HG03060 (cell line): ENCODE measurements around the gene CCDC116.
"Not testable (repeated sequence)": the region's sequence is repeated elsewhere in the genome, so short reads cannot be mapped to it uniquely, and the experiment has no call there.

Source experiments
- ATAC-seq: cut with Tn5 transposase; IDR thresholded peaks from one replicate; pipeline ENCODE4 v1.9.1; 2021; ENCODE audit warnings: low read depth, moderate number of reproducible peaks; ENCODE audit not compliant: unreplicated experiment

CCDC116 gene

GRCh38 chr22:21605887-21606564, 26.5 kb upstream of the CCDC116 start:
- ATAC-seq = no peak

- no peak for ATAC-seq
Observed at GRCh38 chr22:21606775-21607174, 25.8 kb upstream of the CCDC116 start.

DNA sequence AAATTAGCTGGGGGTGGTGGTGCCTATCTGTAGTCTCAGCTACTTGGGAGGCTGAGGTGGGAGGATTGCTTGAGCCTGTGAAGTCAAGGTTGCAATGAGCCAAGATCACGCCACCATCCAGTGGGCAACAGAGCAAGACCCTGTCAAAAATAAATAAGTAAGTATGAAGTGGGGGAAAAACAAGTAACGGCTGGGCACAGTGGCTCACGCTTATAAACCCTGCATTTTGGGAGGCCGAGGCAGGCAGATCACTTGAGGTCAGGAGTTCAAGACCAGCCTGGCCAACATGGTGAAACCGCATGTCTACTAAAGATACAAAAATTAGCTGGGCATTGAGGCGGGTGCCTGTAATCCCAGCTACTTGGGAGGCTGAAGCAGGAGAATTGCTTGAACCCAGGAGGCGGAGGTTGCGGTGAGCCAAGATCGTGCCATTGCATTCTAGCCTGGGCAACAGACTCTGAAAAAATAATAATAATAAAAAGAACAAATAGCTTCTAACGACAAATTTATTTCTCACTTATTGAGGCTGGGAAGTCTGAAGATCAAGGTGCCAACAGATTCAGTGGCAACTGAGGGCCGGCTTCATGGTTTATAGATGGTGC, 22.9 kb upstream of the CCDC116 start:
- ATAC-seq = not testable (repeated sequence)

DNA sequence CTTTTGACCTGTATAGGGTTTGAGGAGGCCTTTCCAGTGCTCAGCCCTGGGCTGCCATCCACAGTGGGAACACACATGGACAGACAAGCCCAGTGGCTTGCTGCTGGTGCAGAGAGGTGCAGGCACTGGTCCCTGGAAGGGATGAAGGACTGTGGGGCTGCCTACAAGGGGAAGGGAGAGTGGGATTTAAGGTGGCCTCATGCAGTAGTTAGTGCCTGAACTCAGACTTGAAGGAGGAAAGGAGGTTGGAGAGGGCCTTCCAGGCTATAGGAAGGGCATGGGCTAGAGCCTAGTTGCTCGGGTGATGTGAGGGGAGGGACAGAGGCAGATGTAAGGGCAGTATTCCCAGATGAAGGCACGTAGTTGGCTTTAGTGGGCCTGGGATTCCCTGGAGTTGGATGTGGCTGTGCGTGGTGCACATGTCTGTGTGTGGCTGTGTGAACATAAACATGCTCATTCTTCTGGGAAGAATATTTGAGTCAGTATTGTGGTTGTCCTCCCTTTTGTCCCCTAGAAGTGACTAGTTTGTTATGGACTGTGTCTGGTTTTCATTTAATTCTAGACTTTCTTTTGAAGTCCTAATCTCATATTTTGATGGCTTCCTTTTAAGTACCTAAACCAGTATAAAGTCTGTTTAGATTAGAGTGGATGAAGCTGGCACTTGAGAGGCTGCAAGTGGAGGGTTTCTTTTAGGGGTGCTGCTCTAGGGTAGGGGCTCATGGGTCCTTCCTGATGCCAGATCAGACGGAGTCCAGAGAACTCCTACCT, 21.2 kb upstream of the CCDC116 start:
- ATAC-seq = no peak

- ATAC-seq = no peak
Observed at GRCh38 chr22:21612858-21613257, 19.7 kb upstream of the CCDC116 start.

DNA sequence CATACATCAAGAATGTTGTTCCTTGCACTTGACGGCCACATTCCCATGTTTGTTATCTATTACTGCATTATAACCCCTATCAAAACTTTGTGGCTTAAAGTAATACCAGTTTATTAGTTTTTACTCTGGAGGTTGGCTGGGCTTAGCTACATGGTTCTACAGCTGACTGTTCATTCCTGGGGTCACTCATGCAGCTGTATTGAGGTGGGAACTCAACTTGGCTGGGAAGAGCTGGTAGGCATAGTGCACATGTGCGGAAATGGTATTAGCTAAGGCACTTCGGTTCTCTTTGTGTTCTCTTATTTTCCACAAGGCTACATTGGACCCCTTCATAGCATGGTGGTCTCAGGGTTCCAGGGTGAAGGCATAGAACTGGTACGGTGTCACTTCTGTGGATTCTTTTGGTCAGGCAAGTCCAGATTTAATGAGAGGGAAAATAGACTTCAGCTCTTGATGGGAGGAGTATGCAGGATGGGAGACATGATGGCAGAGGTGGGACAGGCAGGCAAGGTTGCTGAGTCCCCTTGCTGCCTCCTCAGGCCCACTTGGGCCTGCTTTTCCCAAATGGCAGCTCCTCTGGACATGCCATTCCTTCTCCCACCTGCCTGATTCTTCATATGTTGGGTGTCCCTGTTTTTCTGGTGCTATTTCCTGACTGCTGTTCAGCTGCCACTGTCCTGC, 18.9 kb upstream of the CCDC116 start:
- ATAC-seq = no peak

DNA sequence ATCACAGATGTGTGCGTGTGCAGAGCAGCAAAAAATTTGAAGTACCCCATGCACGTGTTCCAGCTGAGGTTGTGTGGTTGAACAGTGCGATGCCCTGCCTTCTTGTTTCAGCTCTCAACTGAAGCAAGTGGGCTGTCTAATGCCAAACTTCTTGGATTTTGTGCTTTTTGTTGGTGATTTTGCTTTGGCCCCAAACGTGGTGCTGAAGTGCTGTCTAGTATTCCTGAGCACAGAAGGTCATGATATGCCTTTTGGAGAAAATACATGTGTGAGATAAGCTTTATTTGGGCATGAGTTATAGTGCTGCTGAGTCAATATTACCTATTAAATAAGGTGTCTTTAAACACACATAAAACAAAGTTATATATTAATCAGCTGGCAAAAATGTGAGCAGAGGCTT, 16.8 kb upstream of the CCDC116 start:
- no peak for ATAC-seq

DNA sequence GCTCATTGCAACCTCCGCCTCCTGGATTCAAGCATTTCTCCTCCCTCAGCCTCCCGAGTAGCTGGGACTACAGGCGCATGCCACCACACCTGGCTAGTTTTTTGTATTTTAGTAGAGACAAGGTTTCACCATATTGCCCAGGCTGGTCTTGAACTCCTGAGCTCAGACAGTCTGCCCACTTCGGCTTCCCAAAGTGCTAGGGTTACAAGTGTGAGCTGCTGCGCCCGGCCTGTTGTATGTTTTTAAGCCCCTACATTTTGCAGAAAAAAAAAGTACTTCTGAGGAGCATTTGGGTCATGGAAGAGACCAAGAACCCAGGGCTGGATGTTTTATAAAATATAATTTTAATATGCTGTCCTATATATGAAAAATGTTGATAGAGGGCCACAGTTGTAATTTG, 15.2 kb upstream of the CCDC116 start:
- not testable (repeated sequence) for ATAC-seq

- no peak for ATAC-seq
Observed at GRCh38 chr22:21621025-21621424, 11.5 kb upstream of the CCDC116 start.

DNA sequence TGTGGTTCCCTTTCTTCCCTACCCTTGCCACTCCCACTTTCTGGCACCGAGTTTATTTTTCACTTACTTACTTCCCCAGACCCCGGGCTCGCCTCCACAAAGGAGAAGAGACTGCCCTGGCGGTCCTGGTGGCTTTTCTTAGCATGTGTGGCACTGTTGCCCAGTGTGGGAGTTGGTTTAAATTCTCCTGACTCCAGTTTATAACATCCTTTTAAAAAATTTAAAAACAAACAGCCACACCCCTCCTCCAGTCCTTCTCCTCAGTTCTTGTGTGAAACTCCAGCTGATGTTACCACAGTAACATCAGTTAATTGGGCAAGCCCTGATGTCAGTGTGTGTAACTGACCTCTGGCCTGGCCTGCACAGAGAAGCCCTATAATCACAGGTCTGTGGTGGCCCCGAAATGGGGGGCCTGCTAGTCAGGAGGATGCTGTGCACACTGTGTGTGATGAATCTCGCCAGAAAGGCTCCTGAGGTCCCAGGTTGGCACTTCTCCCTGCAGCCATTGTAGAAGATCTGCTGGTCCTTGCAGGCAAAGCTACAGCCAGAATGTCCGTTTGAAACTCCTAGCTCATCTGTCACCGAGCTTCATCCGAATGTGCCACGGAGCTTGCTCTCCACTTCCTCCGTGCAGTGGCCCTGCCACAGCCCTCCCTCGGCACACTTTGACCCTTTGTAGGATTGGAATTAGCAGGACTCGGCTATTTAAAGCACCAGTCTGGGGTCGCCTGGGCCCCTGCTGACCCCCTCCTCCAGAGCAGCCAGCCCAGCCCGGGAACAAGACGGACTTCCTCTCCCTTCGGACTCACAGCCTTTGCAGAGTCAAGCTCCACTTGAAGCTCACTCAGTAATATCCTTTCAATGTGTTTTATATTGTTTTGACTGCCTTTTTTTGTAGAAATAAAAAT, 10.3 kb upstream of the CCDC116 start:
- ATAC-seq = no peak

GRCh38 chr22:21622919-21623647, 9.5 kb upstream of the CCDC116 start:
- ATAC-seq = no peak

DNA sequence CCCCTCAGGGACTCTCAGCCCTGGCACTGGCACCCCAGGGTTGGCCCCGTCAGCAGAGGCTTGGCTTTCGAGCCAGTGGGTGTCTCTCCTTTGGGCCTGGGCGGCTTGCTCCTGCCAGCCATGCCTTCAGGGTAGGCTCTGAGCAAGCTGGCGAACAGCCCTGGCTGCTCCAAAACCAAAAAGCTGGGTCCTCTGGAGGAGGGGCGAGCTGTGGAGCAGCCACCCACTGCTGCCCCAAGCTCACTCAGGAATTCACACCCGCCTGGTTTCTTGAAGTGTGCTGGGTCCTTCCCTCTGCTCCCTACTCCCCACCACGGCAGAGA, 9.0 kb upstream of the CCDC116 start:
- no peak for ATAC-seq

- no peak for ATAC-seq
Observed at GRCh38 chr22:21624120-21624879, 8.3 kb upstream of the CCDC116 start.

- ATAC-seq = no peak
Observed at GRCh38 chr22:21624880-21625791, 7.4 kb upstream of the CCDC116 start.

DNA sequence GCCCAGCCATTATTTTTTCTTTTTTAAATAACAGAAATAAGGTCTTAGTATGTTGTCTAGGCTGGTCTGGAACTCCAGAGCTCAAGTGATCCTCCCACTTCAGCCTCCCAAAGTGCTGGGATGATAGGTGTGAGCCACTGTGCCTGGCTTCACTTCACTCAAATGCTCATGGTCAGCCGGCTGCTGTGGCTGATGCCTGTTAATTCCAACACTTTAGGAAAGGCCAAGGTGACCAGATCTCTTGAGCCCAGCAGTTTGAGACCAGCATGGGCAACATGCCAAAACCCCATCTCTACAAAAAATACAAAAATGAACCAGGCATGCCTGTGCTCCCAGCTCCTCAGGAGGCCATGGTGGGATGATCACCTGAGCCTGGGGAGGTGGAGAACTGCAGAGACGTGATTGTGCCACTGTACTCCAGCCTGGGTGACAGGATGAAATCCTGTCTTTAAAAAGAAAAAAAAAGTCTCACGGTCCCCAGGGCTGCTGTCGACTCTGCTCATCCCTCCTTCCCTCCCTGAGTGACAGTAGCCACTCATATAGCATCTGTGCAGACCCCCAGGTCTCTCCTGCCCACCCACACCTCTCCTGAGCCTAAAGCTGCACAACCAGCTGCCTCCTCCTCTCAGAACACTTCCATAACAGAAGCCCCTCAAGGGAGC, 6.4 kb upstream of the CCDC116 start:
- ATAC-seq = no peak

DNA sequence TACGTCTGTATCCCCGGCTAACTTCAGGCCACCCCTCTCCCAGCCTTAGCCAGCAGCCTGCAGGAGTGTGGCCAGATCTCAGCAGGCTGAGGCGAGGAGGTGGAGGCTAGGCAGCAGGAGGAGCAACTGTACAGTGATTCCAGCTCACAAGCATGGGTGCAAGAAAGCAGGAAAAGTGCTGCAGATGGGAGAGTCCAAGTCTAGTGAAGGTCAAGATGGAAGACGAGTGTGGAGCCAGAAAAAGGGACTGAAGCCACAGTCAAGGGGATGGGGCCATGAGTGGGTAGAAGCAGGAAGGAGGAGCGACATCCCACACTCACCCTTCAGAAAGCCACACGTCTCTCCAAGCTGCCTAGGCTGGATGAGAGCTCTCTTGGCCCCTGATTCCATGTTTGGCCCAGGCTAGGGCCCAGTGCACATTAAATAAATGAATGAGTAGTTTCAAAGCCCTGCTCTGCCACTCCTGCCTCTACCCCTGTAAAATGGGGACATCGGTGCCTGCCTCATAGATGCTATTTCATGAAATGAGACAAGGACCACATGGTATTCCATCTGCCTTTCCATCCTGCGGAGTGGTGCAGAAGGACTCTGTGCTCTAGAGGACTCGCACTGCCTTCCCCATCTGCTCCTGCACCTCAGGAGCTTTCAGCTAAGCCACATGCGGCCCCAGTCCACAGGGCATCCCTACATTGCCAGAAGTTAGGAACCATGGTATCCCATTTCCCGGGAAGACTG, 5.7 kb upstream of the CCDC116 start:
- ATAC-seq = no peak
